ENCODE measurements around the gene PREB.

Gene PREB

DNA sequence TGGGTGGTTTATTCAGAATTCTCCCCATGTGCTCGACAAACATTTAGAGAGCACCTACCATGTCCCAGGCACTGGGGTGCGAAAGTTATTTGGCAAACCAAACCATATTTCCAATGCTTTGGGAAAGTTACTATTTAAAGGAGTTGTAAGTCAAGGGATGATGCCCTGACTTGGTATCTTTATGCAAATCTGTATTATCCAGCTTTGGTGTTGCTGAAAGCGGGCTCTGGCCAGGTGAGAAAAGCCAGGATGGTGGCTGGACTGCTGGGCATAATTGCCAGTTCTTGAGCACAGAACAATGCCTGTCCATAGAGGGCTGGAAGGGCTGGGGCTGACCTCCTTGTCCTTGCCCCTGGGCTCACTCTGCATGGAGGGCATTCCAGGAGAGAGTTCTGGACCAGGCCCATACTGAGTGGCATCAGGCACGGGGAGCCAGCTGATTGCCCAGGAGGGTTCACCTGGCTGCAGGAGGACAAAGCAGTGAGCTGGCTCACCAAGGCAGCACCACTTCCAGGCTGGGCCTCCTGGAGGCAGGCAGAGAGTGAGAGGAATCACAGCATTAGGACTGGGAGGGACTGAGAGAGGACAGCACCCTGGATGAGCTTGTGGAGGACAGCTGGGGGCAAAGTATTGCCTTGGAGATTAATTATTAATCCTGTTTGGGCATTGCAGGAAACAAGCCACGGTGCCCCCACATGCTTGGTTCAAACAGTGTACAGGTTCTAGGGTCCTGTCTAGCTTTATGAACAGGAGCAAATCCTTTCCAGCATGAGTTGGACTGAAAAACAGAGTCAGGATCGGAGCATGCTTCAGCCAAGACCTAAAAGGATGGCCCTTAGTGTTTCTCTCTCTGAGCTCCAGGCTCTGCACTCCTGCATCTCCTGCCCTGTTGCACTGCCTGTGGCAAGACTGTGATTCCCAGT, 40.7 kb downstream of the PREB start:
- Histone ChIP-seq H3K9ac (ENCODE audit: low read depth, low read length) (no peak overlapping the region; the same call in 1 of the 2 replicates), H3K9me3 (ENCODE audit: insufficient read depth, low read depth, low read length) (no peaks in the 10 kb centered on the region), H3K4me1 (ENCODE audit: insufficient read depth, low read length) (peaks cover 4% of the 10 kb centered on the region; the same call in 1 of the 2 replicates), H3K27ac (ENCODE audit: low read depth, low read length) (no peak overlapping the region), H3K27me3 (ENCODE audit: insufficient read depth, low read length) (no peaks in the 10 kb centered on the region), H3K36me3 (ENCODE audit: insufficient read depth, low read length) (no peaks in the 10 kb centered on the region), H3K4me3 (ENCODE audit: low read length) (no peak overlapping the region)
- 85% methylated on average over 6 of the region's 6 CpGs for WGBS

GRCh38 chr2:27092696-27093429, 41.6 kb downstream of the PREB start:
- H3K9ac ChIP-seq (ENCODE audit: low read depth, low read length): no peak overlapping the region; the same call in 1 of the 2 replicates
- H3K27me3 ChIP-seq (ENCODE audit: insufficient read depth, low read length): peaks cover under 1% of the 10 kb centered on the region; the same call in 1 of the 2 replicates
- no peaks in the 10 kb centered on the region for H3K36me3 ChIP-seq (ENCODE audit: insufficient read depth, low read length)
- 82% methylated on average over 10 of the region's 10 CpGs for WGBS
- no peak overlapping the region for H3K4me3 ChIP-seq (ENCODE audit: low read length)
- H3K27ac ChIP-seq (ENCODE audit: low read depth, low read length): no peak overlapping the region
- peaks cover 4% of the 10 kb centered on the region; the same call in 1 of the 2 replicates for H3K4me1 ChIP-seq (ENCODE audit: insufficient read depth, low read length)
- H3K9me3 ChIP-seq (ENCODE audit: insufficient read depth, low read depth, low read length): no peaks in the 10 kb centered on the region

GRCh38 chr2:27091746-27092695, 42.4 kb downstream of the PREB start:
- H3K27ac ChIP-seq (ENCODE audit: low read depth, low read length): no peak overlapping the region
- WGBS: 84% methylated on average over 25 of the region's 25 CpGs
- H3K27me3 ChIP-seq (ENCODE audit: insufficient read depth, low read length): peaks cover 8% of the 10 kb centered on the region
- H3K9me3 ChIP-seq (ENCODE audit: insufficient read depth, low read depth, low read length): no peaks in the 10 kb centered on the region
- H3K9ac ChIP-seq (ENCODE audit: low read depth, low read length): no peak overlapping the region
- H3K36me3 ChIP-seq (ENCODE audit: insufficient read depth, low read length): no peaks in the 10 kb centered on the region
- H3K4me3 ChIP-seq (ENCODE audit: low read length): no peak overlapping the region
- peaks cover 8% of the 10 kb centered on the region; the same call in 1 of the 2 replicates for H3K4me1 ChIP-seq (ENCODE audit: insufficient read depth, low read length)

DNA sequence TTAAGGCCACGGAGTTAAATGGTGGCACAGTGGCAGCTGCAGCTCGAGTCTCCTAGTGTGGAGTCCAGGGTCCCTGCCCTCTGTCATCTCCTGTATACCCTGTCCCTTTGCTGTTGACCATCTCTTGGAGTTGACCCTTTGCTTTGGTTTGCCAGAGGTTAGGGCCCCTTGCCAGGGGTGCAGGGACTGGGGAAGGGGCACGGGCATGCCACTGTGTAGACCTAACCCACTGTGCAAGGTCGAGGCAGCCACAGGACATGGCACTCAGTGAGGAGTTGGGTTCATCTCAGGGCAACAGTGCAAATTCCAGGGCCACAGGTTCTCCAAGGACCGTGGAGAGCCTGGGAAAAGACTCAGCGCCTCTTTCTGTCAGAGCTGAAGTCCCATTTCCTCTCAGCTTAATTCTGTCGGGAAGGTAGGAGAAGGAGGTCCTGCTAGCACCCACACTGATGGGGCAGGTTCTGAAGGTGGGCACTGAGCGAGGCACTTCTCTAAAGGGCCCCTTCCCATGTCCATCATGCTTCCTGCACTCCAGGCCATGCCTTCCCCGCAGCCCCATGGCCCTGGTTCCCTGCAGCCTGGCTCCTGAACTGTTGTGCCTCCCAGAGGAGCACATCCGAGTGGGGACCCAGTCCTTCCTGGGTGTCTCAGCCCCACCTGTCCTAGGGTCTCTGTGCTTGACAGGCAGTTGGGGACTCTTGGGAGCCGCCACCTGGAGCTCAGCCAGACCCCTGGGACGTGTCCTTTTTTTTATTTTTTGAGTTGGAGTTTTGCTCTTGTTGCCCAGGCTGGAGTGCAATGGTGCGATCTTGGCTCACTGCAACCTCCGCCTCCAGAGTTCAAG, 45.1 kb downstream of the PREB start:
- H3K36me3 ChIP-seq (ENCODE audit: insufficient read depth, low read length): no peaks in the 10 kb centered on the region
- no peaks in the 10 kb centered on the region for H3K9me3 ChIP-seq (ENCODE audit: insufficient read depth, low read depth, low read length)
- no peak overlapping the region for H3K27ac ChIP-seq (ENCODE audit: low read depth, low read length)
- WGBS: 92% methylated on average over 14 of the region's 14 CpGs
- H3K4me3 ChIP-seq (ENCODE audit: low read length): no peak overlapping the region
- peaks cover 24% of the 10 kb centered on the region for H3K27me3 ChIP-seq (ENCODE audit: insufficient read depth, low read length)
- 0 out of 2 replicates have a peak, but pooled peaks cover 5% of the 10 kb centered on the region for H3K4me1 ChIP-seq (ENCODE audit: insufficient read depth, low read length)
- H3K9ac ChIP-seq (ENCODE audit: low read depth, low read length): no peak overlapping the region

- WGBS: 90% methylated on average over 6 of the region's 6 CpGs
- Histone ChIP-seq H3K27ac (ENCODE audit: low read depth, low read length) (no peak overlapping the region), H3K36me3 (ENCODE audit: insufficient read depth, low read length) (no peaks in the 10 kb centered on the region), H3K4me1 (ENCODE audit: insufficient read depth, low read length) (0 out of 2 replicates have a peak, but pooled peaks cover 5% of the 10 kb centered on the region), H3K9me3 (ENCODE audit: insufficient read depth, low read depth, low read length) (no peaks in the 10 kb centered on the region), H3K27me3 (ENCODE audit: insufficient read depth, low read length) (peaks cover 24% of the 10 kb centered on the region), H3K4me3 (ENCODE audit: low read length) (no peak overlapping the region), H3K9ac (ENCODE audit: low read depth, low read length) (no peak overlapping the region)
Measured at GRCh38 chr2:27088634-27089033, 45.8 kb downstream of the PREB start.

GRCh38 chr2:27087823-27088410, 46.5 kb downstream of the PREB start:
- Histone ChIP-seq H3K9ac (ENCODE audit: low read depth, low read length) (no peak overlapping the region), H3K4me1 (ENCODE audit: insufficient read depth, low read length) (0 out of 2 replicates have a peak, but pooled peaks cover 5% of the 10 kb centered on the region), H3K9me3 (ENCODE audit: insufficient read depth, low read depth, low read length) (no peaks in the 10 kb centered on the region), H3K27me3 (ENCODE audit: insufficient read depth, low read length) (peaks cover 24% of the 10 kb centered on the region), H3K36me3 (ENCODE audit: insufficient read depth, low read length) (no peaks in the 10 kb centered on the region), H3K27ac (ENCODE audit: low read depth, low read length) (no peak overlapping the region), H3K4me3 (ENCODE audit: low read length) (no peak overlapping the region)
- whole genome bisulfite sequencing: 92% methylated on average over 5 of the region's 5 CpGs

DNA sequence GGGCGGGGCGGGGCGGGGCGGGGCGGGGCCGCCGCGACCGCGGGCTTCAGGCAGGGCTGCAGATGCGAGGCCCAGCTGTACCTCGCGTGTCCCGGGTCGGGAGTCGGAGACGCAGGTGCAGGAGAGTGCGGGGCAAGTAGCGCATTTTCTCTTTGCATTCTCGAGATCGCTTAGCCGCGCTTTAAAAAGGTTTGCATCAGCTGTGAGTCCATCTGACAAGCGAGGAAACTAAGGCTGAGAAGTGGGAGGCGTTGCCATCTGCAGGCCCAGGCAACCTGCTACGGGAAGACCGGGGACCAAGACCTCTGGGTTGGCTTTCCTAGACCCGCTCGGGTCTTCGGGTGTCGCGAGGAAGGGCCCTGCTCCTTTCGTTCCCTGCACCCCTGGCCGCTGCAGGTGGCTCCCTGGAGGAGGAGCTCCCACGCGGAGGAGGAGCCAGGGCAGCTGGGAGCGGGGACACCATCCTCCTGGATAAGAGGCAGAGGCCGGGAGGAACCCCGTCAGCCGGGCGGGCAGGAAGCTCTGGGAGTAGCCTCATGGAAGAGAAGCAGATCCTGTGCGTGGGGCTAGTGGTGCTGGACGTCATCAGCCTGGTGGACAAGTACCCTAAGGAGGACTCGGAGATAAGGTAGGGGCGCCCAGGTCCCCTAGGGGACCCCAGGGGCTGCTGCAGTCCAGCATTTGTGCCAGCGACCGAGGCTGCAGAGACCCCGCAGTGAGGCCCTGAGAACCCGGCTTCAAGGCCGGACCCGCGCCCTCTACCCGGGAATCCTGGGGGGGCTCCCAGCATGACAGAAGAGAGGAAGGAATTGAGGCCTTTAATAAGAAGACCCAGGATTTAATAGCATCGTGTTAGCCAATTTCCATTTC, 47.5 kb downstream of the PREB start, which contains the start of gene KHK:
TSS of gene KHK (plus strand) at position 49 of the 870 bp plus-strand sequence. CDS start at position 537, 488 bp downstream.
- Histone ChIP-seq H3K9ac (ENCODE audit: low read depth, low read length) (peak within 1 kb of the TSS; percentile 82), H3K36me3 (ENCODE audit: insufficient read depth, low read length) (no peaks in the 10 kb centered on the region), H3K9me3 (ENCODE audit: insufficient read depth, low read depth, low read length) (no peaks in the 10 kb centered on the region), H3K4me3 (ENCODE audit: low read length) (peak within 1 kb of the TSS; percentile 80), H3K4me1 (ENCODE audit: insufficient read depth, low read length) (0 out of 2 replicates have a peak, but pooled peaks cover 5% of the 10 kb centered on the region), H3K27me3 (ENCODE audit: insufficient read depth, low read length) (peaks cover 24% of the 10 kb centered on the region), H3K27ac (ENCODE audit: low read depth, low read length) (peak within 1 kb of the TSS; percentile 52)
- WGBS: 10% methylated on average over 54 of the region's 54 CpGs

DNA sequence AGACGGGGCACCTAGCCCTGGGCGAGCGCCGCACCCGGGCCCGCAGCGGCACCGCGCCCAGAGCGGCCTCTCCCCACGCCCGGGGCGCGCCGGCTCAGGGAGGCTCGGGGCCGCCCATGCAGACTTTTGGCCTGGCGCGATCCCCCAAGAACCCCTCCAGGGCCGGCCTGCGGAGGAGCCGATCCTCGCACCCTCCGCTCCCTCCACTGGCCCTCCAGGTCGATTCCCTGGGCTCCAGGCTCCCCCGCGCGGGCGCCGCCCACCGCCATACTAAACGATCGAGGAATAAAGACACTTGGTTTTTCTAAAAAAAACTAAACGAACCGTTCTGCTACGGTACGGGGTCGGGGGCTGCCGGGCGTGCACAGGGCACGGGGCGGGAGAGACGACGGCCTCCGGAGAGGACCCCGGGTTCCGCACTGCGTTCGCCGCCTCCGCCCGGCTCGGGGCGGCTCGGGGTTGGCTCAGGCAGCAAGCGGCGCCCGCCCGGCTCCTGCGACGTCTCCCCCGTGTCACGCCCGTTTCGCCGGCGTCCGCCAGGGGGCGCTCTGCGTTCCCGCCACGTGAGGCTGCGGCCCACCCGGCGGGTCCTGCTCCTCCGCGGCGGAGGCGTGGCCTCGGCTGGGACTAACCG, 48.2 kb downstream of the PREB start:
- Histone ChIP-seq H3K27me3 (ENCODE audit: insufficient read depth, low read length) (peaks cover 24% of the 10 kb centered on the region), H3K4me1 (ENCODE audit: insufficient read depth, low read length) (0 out of 2 replicates have a peak, but pooled peaks cover 5% of the 10 kb centered on the region), H3K9me3 (ENCODE audit: insufficient read depth, low read depth, low read length) (no peaks in the 10 kb centered on the region), H3K4me3 (ENCODE audit: low read length) (peak overlapping the region; percentile 80), H3K27ac (ENCODE audit: low read depth, low read length) (peak overlapping the region; percentile 52), H3K36me3 (ENCODE audit: insufficient read depth, low read length) (no peaks in the 10 kb centered on the region), H3K9ac (ENCODE audit: low read depth, low read length) (peak overlapping the region; percentile 82)
- WGBS: under 1% methylated on average over 81 of the region's 81 CpGs

All from HUES64 (cell line).